H1 (cell line): ENCODE results near the gene KRTAP4-12.
"Not testable (repeated sequence)": the region's sequence is repeated elsewhere in the genome, so short reads cannot be mapped to it uniquely, and the experiment has no call there.

Experiments used
- ASH2L ChIP-seq: fragments of 200-600, 300-600 bp; sonication (generic); IDR thresholded peaks from one replicate; pipeline ENCODE4 v1.7.1; 2017; ENCODE audit warnings: low read length
- BCL11A ChIP-seq, 2 experiments: IDR thresholded peaks; one replicate each; pipeline ENCODE4 v1.6.1; 2011; ENCODE audit warnings: low read depth in 2 of 2, low read length in 2 of 2, mild to moderate bottlenecking in 2 of 2
- CTCF ChIP-seq, 3 experiments: IDR thresholded peaks; 1 replicate in 2 of 3; 2 replicates in 1 of 3; pipeline versions ENCODE4 v1.5.1 to v1.6.1; 2011; ENCODE audit warnings: low read length in 3 of 3, mild to moderate bottlenecking in 3 of 3, inconsistent platforms in 2 of 3, low read depth in 1 of 3, moderate library complexity in 1 of 3; ENCODE audit not compliant: insufficient read depth in 1 of 3; ENCODE audit errors: control extremely low read depth in 1 of 3
- EP300 ChIP-seq, 2 experiments: IDR thresholded peaks; 1 replicate in 1 of 2; 2 replicates in 1 of 2; pipeline ENCODE4 v1.6.1; 2011 to 2012; ENCODE audit warnings: low read depth in 2 of 2, low read length in 2 of 2, mild to moderate bottlenecking in 2 of 2, borderline replicate concordance in 1 of 2, inconsistent platforms in 1 of 2, moderate library complexity in 1 of 2
- FOSL1 ChIP-seq: IDR thresholded peaks from 2 replicates; pipeline ENCODE4 v1.6.1; 2011; ENCODE audit warnings: mild to moderate bottlenecking, low read depth, low read length, moderate library complexity; ENCODE audit not compliant: insufficient read depth
- SP4 ChIP-seq: IDR thresholded peaks from 2 replicates; pipeline ENCODE4 v1.6.1; 2012; ENCODE audit warnings: low read length, inconsistent platforms
- YY1 ChIP-seq: IDR thresholded peaks from 2 replicates; pipeline ENCODE4 v1.6.1; 2011; ENCODE audit warnings: low read depth, mild to moderate bottlenecking, low read length

GRCh38 chr17:41104386-41105038 lies 19.5 kb downstream of the KRTAP4-12 start:
- not testable (repeated sequence) for TF ChIP-seq YY1; ASH2L; CTCF (IDR thresholded peaks at IDR 0.05; ENCODE audit: control extremely low read depth in 1 of 3, insufficient read depth in 1 of 3, low read depth in 1 of 3, low read length in 3 of 3); FOSL1; BCL11A (IDR thresholded peaks at IDR 0.05; ENCODE audit: low read depth in 2 of 2, low read length in 2 of 2); SP4; EP300 (IDR thresholded peaks at IDR 0.05; ENCODE audit: borderline replicate concordance in 1 of 2, low read depth in 2 of 2, low read length in 2 of 2)
